Measurements from ENCODE around the gene ACTN2.

- peak in 1 of 6 experiments; percentile 17 for TF ChIP-seq CTCF (IDR thresholded peaks at IDR 0.05)
- TF ChIP-seq POLR2A (IDR thresholded peaks at IDR 0.05), result peak in 3 of 4 donors; percentile 82 to 91 (median 87)
- no peak for TF ChIP-seq EP300 (IDR thresholded peaks at IDR 0.05)
- peak; percentile 72 to 83 for TF ChIP-seq POLR2AphosphoS5 (IDR thresholded peaks at IDR 0.05)
Observed at GRCh38 chr1:236795035-236795756, 108.9 kb downstream of the ACTN2 start, which contains the start of gene MTR.
